Measurements from ENCODE around the gene FOXN3.

Gene FOXN3

DNA sequence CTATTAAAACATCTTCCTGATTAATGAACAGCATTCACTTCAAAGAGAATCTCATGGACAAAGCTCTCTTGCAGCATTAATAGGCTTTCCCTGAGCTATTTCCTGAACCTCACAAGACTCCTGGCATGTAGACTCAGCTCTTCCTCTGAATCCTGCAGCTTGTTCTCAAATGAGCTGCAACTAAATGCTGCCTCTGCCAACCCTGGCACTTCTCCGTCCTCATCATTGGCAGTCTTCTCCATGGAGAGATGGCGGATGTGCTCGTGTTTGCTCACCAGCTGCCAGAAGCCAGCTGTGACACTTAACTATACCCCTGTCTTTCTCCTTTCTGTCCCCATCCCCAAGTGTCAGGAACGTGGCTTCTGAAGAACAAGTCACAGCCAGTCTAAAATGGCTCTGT, 232.1 kb downstream of the FOXN3 start:
- no peaks in the 10 kb centered on the region for H3K27me3 ChIP-seq (ENCODE audit: insufficient read depth, low read length, poor library complexity, severe bottlenecking)
- peaks cover 2% of the 10 kb centered on the region for H4K20me1 ChIP-seq (ENCODE audit: insufficient read depth, low read length, poor library complexity, severe bottlenecking)
- peaks cover 62% of the 10 kb centered on the region; the same call in 1 of the 2 replicates for H3K36me3 ChIP-seq (ENCODE audit: insufficient read depth, low read length)
- no peak overlapping the region for H3K4me2 ChIP-seq (ENCODE audit: low read depth, low read length, poor library complexity, severe bottlenecking)
- no peak overlapping the region for H3K4me3 ChIP-seq (ENCODE audit: low read length, poor library complexity, severe bottlenecking)
- no peaks in the 10 kb centered on the region for H3K9me3 ChIP-seq (ENCODE audit: insufficient read depth, low read depth, low read length)
- H2AFZ ChIP-seq (ENCODE audit: low read length), result no peak overlapping the region
- peaks cover 5% of the 10 kb centered on the region for H3K4me1 ChIP-seq (ENCODE audit: insufficient read depth, low read length, poor library complexity, severe bottlenecking)
- no peaks in the 10 kb centered on the region for H3K9me2 ChIP-seq (replicated peaks; ENCODE audit: low read depth, low read length)
- TF ChIP-seq, protein P1, sequence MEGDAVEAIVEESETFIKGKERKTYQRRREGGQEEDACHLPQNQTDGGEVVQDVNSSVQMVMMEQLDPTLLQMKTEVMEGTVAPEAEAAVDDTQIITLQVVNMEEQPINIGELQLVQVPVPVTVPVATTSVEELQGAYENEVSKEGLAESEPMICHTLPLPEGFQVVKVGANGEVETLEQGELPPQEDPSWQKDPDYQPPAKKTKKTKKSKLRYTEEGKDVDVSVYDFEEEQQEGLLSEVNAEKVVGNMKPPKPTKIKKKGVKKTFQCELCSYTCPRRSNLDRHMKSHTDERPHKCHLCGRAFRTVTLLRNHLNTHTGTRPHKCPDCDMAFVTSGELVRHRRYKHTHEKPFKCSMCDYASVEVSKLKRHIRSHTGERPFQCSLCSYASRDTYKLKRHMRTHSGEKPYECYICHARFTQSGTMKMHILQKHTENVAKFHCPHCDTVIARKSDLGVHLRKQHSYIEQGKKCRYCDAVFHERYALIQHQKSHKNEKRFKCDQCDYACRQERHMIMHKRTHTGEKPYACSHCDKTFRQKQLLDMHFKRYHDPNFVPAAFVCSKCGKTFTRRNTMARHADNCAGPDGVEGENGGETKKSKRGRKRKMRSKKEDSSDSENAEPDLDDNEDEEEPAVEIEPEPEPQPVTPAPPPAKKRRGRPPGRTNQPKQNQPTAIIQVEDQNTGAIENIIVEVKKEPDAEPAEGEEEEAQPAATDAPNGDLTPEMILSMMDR (conservative IDR thresholded peaks at IDR 0.05; ENCODE audit: low read length), result no peak
- no peak for TF ChIP-seq EZH2phosphoT487 (IDR thresholded peaks at IDR 0.05; ENCODE audit: borderline replicate concordance)
- peaks cover 9% of the 10 kb centered on the region; the same call in 1 of the 2 replicates for H3K79me2 ChIP-seq (ENCODE audit: insufficient read depth, low read length)
- H3F3A ChIP-seq (ENCODE audit: low read depth), result no peaks in the 10 kb centered on the region
- no peak overlapping the region for H3K9ac ChIP-seq (ENCODE audit: low read depth, low read length, poor library complexity, severe bottlenecking)

DNA sequence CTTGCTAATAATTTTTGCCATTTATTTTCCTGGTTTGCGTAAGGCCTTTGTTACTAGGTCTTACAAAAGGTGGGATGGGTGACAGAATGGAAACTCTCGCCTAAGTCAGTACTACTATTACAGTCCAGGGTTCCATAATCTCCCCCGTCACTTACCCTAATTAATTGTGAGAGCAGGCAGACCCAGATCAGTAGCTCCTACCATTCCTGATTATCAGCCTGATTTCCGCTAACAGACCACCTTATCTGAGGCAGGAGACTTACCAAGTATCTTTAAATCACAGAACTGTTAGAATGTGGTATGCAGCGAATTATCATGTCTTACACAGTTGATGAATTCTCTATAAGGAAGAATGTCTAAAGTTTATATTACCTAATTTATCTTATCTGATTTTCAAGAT, 234.7 kb downstream of the FOXN3 start:
- H3K4me3 ChIP-seq (ENCODE audit: low read length, poor library complexity, severe bottlenecking), result no peak overlapping the region
- peaks cover 9% of the 10 kb centered on the region; the same call in 1 of the 2 replicates for H3K79me2 ChIP-seq (ENCODE audit: insufficient read depth, low read length)
- no peaks in the 10 kb centered on the region for H4K20me1 ChIP-seq (ENCODE audit: insufficient read depth, low read length, poor library complexity, severe bottlenecking)

DNA sequence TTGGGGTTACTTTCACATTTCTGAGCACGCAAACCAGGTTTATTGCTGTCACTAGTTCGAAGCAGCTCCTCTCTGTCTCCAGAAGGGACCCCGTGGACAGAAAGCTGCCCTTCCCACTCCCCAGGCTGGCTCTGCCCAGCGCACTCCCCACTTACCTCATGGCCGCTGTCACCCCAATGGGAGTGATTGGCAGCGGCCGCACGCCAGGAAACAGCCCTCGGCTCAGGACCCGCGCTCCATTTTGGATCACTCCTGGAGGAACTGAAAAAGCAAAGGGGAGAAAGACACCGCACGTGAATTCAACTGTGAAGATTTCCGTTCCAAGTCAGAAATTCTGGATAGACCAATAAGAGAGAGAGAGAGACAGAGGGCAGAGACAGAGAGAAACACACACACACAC, 236.5 kb downstream of the FOXN3 start:
- Histone ChIP-seq H3K4me1 (ENCODE audit: insufficient read depth, low read length, poor library complexity, severe bottlenecking) (no peaks in the 10 kb centered on the region), H3F3A (ENCODE audit: low read depth) (no peaks in the 10 kb centered on the region), H3K9me2 (replicated peaks; ENCODE audit: low read depth, low read length) (no peaks in the 10 kb centered on the region), H3K4me3 (ENCODE audit: low read length, poor library complexity, severe bottlenecking) (no peak overlapping the region), H3K9me3 (ENCODE audit: insufficient read depth, low read depth, low read length) (no peaks in the 10 kb centered on the region), H3K9ac (ENCODE audit: low read depth, low read length, poor library complexity, severe bottlenecking) (no peak overlapping the region), H3K27me3 (ENCODE audit: insufficient read depth, low read length, poor library complexity, severe bottlenecking) (no peaks in the 10 kb centered on the region), H3K79me2 (ENCODE audit: insufficient read depth, low read length) (peaks cover 6% of the 10 kb centered on the region; the same call in 1 of the 2 replicates), H4K20me1 (ENCODE audit: insufficient read depth, low read length, poor library complexity, severe bottlenecking) (no peaks in the 10 kb centered on the region), H3K36me3 (ENCODE audit: insufficient read depth, low read length) (peaks cover 62% of the 10 kb centered on the region; the same call in 1 of the 2 replicates), H2AFZ (ENCODE audit: low read length) (no peak overlapping the region), H3K4me2 (ENCODE audit: low read depth, low read length, poor library complexity, severe bottlenecking) (no peak overlapping the region)
- TF ChIP-seq, protein P1 (conservative IDR thresholded peaks at IDR 0.05; ENCODE audit: low read length), result no peak
- no peak for TF ChIP-seq EZH2phosphoT487 (IDR thresholded peaks at IDR 0.05; ENCODE audit: borderline replicate concordance)

More for the DNA sequence above, 234.7 kb downstream of the FOXN3 start:
- Histone ChIP-seq H3K9ac (ENCODE audit: low read depth, low read length, poor library complexity, severe bottlenecking) (no peak overlapping the region), H3K9me2 (replicated peaks; ENCODE audit: low read depth, low read length) (no peaks in the 10 kb centered on the region), H3K4me1 (ENCODE audit: insufficient read depth, low read length, poor library complexity, severe bottlenecking) (peaks cover 5% of the 10 kb centered on the region), H3K4me2 (ENCODE audit: low read depth, low read length, poor library complexity, severe bottlenecking) (no peak overlapping the region), H3F3A (ENCODE audit: low read depth) (no peaks in the 10 kb centered on the region), H3K36me3 (ENCODE audit: insufficient read depth, low read length) (peaks cover 54% of the 10 kb centered on the region; the same call in 1 of the 2 replicates), H3K27me3 (ENCODE audit: insufficient read depth, low read length, poor library complexity, severe bottlenecking) (no peaks in the 10 kb centered on the region), H3K9me3 (ENCODE audit: insufficient read depth, low read depth, low read length) (no peaks in the 10 kb centered on the region), H2AFZ (ENCODE audit: low read length) (no peak overlapping the region)
- TF ChIP-seq, protein P1 (conservative IDR thresholded peaks at IDR 0.05; ENCODE audit: low read length), result no peak
- TF ChIP-seq EZH2phosphoT487 (IDR thresholded peaks at IDR 0.05; ENCODE audit: borderline replicate concordance), result no peak
